Mucosa of descending colon (tissue), 3 donors: Measurements from ENCODE around the gene BTBD8. TPM values are rescaled to one million over a fixed set of nuclear protein-coding genes. Genes with fewer than 3 reads are reported as not detected.

ENCODE experiments used
- ATAC-seq: fragments of 200-7000 bp; cut with Tn5 transposase; one replicate; pipeline ENCODE4 v1.9.1; 2020; ENCODE audit warnings: mild to moderate bottlenecking, moderate library complexity
- DNase-seq, 3 donors: peaks; one replicate each; pipeline ENCODE4 v3.0.0-alpha.2; 2020
- H3K36me3 ChIP-seq: fragments of 200-600 bp; one replicate; pipeline ENCODE4 v1.8.0; 2021; ENCODE audit warnings: low read depth, mild to moderate bottlenecking
- H3K4me1 ChIP-seq: fragments of 200-600 bp; one replicate; pipeline ENCODE4 v1.8.0; 2021; ENCODE audit warnings: low read depth, mild to moderate bottlenecking
- H3K4me3 ChIP-seq: fragments of 200-600 bp; one replicate; pipeline ENCODE4 v1.8.0; 2021; ENCODE audit warnings: mild to moderate bottlenecking
- H3K9me3 ChIP-seq: fragments of 200-600 bp; one replicate; pipeline ENCODE4 v1.8.0; 2021; ENCODE audit warnings: mild to moderate bottlenecking
- CTCF ChIP-seq: fragments of 200-600 bp; IDR thresholded peaks from one replicate; pipeline ENCODE4 v1.8.0; 2022; ENCODE audit warnings: antibody characterized with exemption, mild to moderate bottlenecking
- intact Hi-C, 2 donors: fragments of 100-400 bp; cut with DNase I in 1 of 2; cut with micrococcal nuclease in 1 of 2; formaldehyde crosslinking; loops; one replicate each; pipeline versions ENCODE4 v1.11.0 to v1.11.1; 2022; cut with DNase I, micrococcal nuclease
- total RNA-seq, 3 donors: library from RNA; stranded (reverse); fragmentation: NEBNext Ultra II Directional in 2 of 3; extraction: Animal tissue kit (Norgen Biotek cat#: 25700) in 2 of 3; gene quantifications; one replicate each; pipeline versions ENCODE4 v1.2.1 to v1.2.4, GENCODE V29; 2021 to 2023
- donor health status: DM: no; HTN: no; CAD: no; lungs with moderate emphysema.
- donor health status: DM: no; HTN: no; CAD: no.
- donor health status: DM: no; HTN: yes; CAD: no.

BTBD8 gene
- total RNA-seq, 3 donors from 2014 or later, result 3.5 to 8.0 (median 7.1) TPM

- ATAC-seq (no peak), DNase-seq (no peak)
- TF ChIP-seq CTCF, result no peak
- Histone ChIP-seq H3K4me1 (no peaks in the 10 kb centered on the region), H3K9me3 (no peaks in the 10 kb centered on the region), H3K36me3 (no peaks in the 10 kb centered on the region), H3K4me3 (no peak overlapping the region)
- intact Hi-C loops, result no loop called here
Measured at GRCh38 chr1:92191726-92192125, 111.6 kb downstream of the BTBD8 start.

- TF ChIP-seq CTCF, result no peak
- no peak for DNase-seq
- no peak for ATAC-seq
- no peaks in the 10 kb centered on the region for H3K9me3 ChIP-seq
- no peaks in the 10 kb centered on the region for H3K4me1 ChIP-seq
- H3K36me3 ChIP-seq, result no peaks in the 10 kb centered on the region
- H3K4me3 ChIP-seq, result no peak overlapping the region
- intact Hi-C loops, result no loop called here
Measured at GRCh38 chr1:92192246-92192645, 112.1 kb downstream of the BTBD8 start.

GRCh38 chr1:92194511-92194910 lies 114.4 kb downstream of the BTBD8 start:
- ATAC-seq, result no peak
- intact Hi-C loops, result no loop called here
- Histone ChIP-seq H3K9me3 (no peaks in the 10 kb centered on the region), H3K36me3 (no peaks in the 10 kb centered on the region), H3K4me3 (no peak overlapping the region), H3K4me1 (no peaks in the 10 kb centered on the region)
- no peak for TF ChIP-seq CTCF
- DNase-seq, result no peak

GRCh38 chr1:92201973-92202372 lies 121.8 kb downstream of the BTBD8 start:
- no peak overlapping the region for H3K4me3 ChIP-seq
- ATAC-seq (no peak), DNase-seq (no peak)
- H3K9me3 ChIP-seq, result no peaks in the 10 kb centered on the region
- H3K36me3 ChIP-seq, result no peaks in the 10 kb centered on the region
- H3K4me1 ChIP-seq, result no peaks in the 10 kb centered on the region
- intact Hi-C loops, result no loop called here
- no peak for TF ChIP-seq CTCF

- DNase-seq (no peak), ATAC-seq (no peak)
- Histone ChIP-seq H3K4me3 (no peak overlapping the region), H3K36me3 (no peaks in the 10 kb centered on the region), H3K9me3 (no peaks in the 10 kb centered on the region), H3K4me1 (no peaks in the 10 kb centered on the region)
- no peak for TF ChIP-seq CTCF
- intact Hi-C loops, result no loop called here
Measured at GRCh38 chr1:92203105-92203504, 123.0 kb downstream of the BTBD8 start.

GRCh38 chr1:92210701-92211100 lies 130.6 kb downstream of the BTBD8 start:
- no peak for ATAC-seq
- no peak overlapping the region for H3K4me3 ChIP-seq

More at GRCh38 chr1:92210701-92211100, 130.6 kb downstream of the BTBD8 start:
- Histone ChIP-seq H3K4me1 (no peaks in the 10 kb centered on the region), H3K9me3 (no peaks in the 10 kb centered on the region), H3K36me3 (no peaks in the 10 kb centered on the region)
- DNase-seq, result no peak
- TF ChIP-seq CTCF, result no peak
- intact Hi-C loops, result no loop called here
